Posterior cingulate gyrus (tissue), 11 donors: Measurements from ENCODE around the gene TMEM101.
"Not testable (repeated sequence)": the region's sequence is repeated elsewhere in the genome, so short reads cannot be mapped to it uniquely, and the experiment has no call there.

Experiments
- DNase-seq, 10 donors: peaks; one replicate each; pipeline versions ENCODE4 v3.0.0 to v3.0.0-alpha.2; 2020 to 2021; ENCODE audit warnings: mixed read lengths in 3 of 10
- intact Hi-C: fragments of 100-400 bp; cut with DNase I; formaldehyde crosslinking; loops from one replicate; pipeline ENCODE4 v1.15.1; 2023

TMEM101 gene

GRCh38 chr17:43979671-43980070 is 35.1 kb downstream of the TMEM101 start:
- peak in 1 of 10 donors; percentile 8 for DNase-seq
- intact Hi-C loops: no loop called here

- intact Hi-C loops: no loop called here
- DNase-seq: peak in 1 of 10 donors; percentile 15
Observed at GRCh38 chr17:43979011-43979410, 35.8 kb downstream of the TMEM101 start.

- intact Hi-C loops: no loop called here
- no peak for DNase-seq
Observed at GRCh38 chr17:43978078-43978477, 36.7 kb downstream of the TMEM101 start.

- DNase-seq: peak in 2 of 10 donors; percentile 43 to 64
- intact Hi-C loops: no loop called here
Observed at GRCh38 chr17:43976963-43977837, 37.6 kb downstream of the TMEM101 start.

GRCh38 chr17:43975898-43976297 is 38.9 kb downstream of the TMEM101 start:
- intact Hi-C loops: no loop called here
- DNase-seq: no peak

GRCh38 chr17:43974382-43975266 is 40.1 kb downstream of the TMEM101 start:
- DNase-seq: peak in 2 of 10 donors; percentile 1 to 31
- intact Hi-C loops: no loop called here

GRCh38 chr17:43972444-43973212 is 42.1 kb downstream of the TMEM101 start:
- intact Hi-C loops: not testable (repeated sequence)

GRCh38 chr17:43971436-43971835 is 43.3 kb downstream of the TMEM101 start:
- intact Hi-C loops, DNase-seq: not testable (repeated sequence)

More at GRCh38 chr17:43972444-43973212, 42.1 kb downstream of the TMEM101 start:
- peak in 2 of 10 donors; percentile 34 to 52 for DNase-seq

GRCh38 chr17:43970366-43970765 is 44.4 kb downstream of the TMEM101 start:
- intact Hi-C loops: no loop called here
- DNase-seq: no peak

GRCh38 chr17:43967251-43967875 is 47.4 kb downstream of the TMEM101 start:
- peak in 2 of 10 donors; percentile 17 to 30 for DNase-seq
- intact Hi-C loops: no loop called here

GRCh38 chr17:43966276-43966675 is 48.5 kb downstream of the TMEM101 start:
- peak in 1 of 10 donors; percentile 7 for DNase-seq
- intact Hi-C loops: no loop called here

GRCh38 chr17:43962479-43962878 is 52.3 kb downstream of the TMEM101 start:
- peak in 2 of 10 donors; percentile 10 to 19 for DNase-seq
- intact Hi-C loops: no loop called here

GRCh38 chr17:43961954-43962353 is 52.8 kb downstream of the TMEM101 start:
- intact Hi-C loops: no loop called here
- DNase-seq: no peak

GRCh38 chr17:43961292-43961691 is 53.5 kb downstream of the TMEM101 start:
- DNase-seq: peak in 1 of 10 donors; percentile 4
- intact Hi-C loops: not testable (repeated sequence)
